Measurements from ENCODE around the gene OR13J1.
"Not testable (repeated sequence)": the region's sequence is repeated elsewhere in the genome, so short reads cannot be mapped to it uniquely, and the experiment has no call there.

Gene OR13J1

GRCh38 chr9:35899021-35899420 is 28.8 kb upstream of the OR13J1 start:
- H3K9ac ChIP-seq (ENCODE audit: low read length) = no peak overlapping the region
- no peak overlapping the region for H3K27ac ChIP-seq (ENCODE audit: low read depth, low read length)
- no peak overlapping the region for H3K4me3 ChIP-seq (ENCODE audit: low read depth in 1 of 2, low read length in 2 of 2)
- no peaks in the 10 kb centered on the region for H3K27me3 ChIP-seq (ENCODE audit: control insufficient read depth in 1 of 2, insufficient read depth in 2 of 2, low read length in 2 of 2)
- H3K36me3 ChIP-seq (ENCODE audit: insufficient read depth, low read length) = no peaks in the 10 kb centered on the region
- H3K9me3 ChIP-seq (ENCODE audit: low read length) = no peaks in the 10 kb centered on the region
- H3K4me1 ChIP-seq (ENCODE audit: insufficient read depth, low read length) = no peaks in the 10 kb centered on the region

GRCh38 chr9:35898337-35898736 is 28.1 kb upstream of the OR13J1 start:
- no peaks in the 10 kb centered on the region for H3K27me3 ChIP-seq (ENCODE audit: control insufficient read depth in 1 of 2, insufficient read depth in 2 of 2, low read length in 2 of 2)
- H3K4me1 ChIP-seq (ENCODE audit: insufficient read depth, low read length) = no peaks in the 10 kb centered on the region
- H3K4me3 ChIP-seq (ENCODE audit: low read depth in 1 of 2, low read length in 2 of 2) = no peak overlapping the region
- H3K27ac ChIP-seq (ENCODE audit: low read depth, low read length) = no peak overlapping the region
- no peaks in the 10 kb centered on the region for H3K36me3 ChIP-seq (ENCODE audit: insufficient read depth, low read length)
- no peaks in the 10 kb centered on the region for H3K9me3 ChIP-seq (ENCODE audit: low read length)
- no peak overlapping the region for H3K9ac ChIP-seq (ENCODE audit: low read length)

- H3K4me3 ChIP-seq (ENCODE audit: low read depth in 1 of 2, low read length in 2 of 2); H3K27ac ChIP-seq (ENCODE audit: low read depth, low read length); H3K9ac ChIP-seq (ENCODE audit: low read length); H3K36me3 ChIP-seq (ENCODE audit: insufficient read depth, low read length); H3K27me3 ChIP-seq (ENCODE audit: control insufficient read depth in 1 of 2, insufficient read depth in 2 of 2, low read length in 2 of 2); H3K9me3 ChIP-seq (ENCODE audit: low read length); H3K4me1 ChIP-seq (ENCODE audit: insufficient read depth, low read length): not testable (repeated sequence)
Observed at GRCh38 chr9:35897376-35898099, 27.3 kb upstream of the OR13J1 start.

DNA sequence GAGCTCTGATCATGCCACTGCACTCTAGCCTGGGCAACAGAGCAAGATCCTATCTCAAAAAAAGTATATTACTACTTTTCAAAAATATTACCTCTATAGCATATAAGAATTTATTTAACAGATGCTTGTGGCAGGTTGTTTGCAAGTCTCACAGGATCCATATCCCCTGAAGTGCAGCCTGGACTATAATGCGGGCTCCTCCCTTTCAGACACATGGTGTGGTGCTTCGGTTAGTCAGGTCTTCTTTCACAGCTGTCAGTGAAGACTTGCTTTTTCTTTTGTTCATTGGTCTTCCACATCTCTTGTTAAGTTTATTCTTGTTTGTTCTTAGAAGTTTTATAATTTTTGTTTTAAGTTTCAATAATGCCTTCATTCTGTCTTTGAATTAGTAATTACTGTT is 26.4 kb upstream of the OR13J1 start:
- Histone ChIP-seq H3K9ac (ENCODE audit: low read length) (no peak overlapping the region), H3K27me3 (ENCODE audit: control insufficient read depth in 1 of 2, insufficient read depth in 2 of 2, low read length in 2 of 2) (no peaks in the 10 kb centered on the region), H3K27ac (ENCODE audit: low read depth, low read length) (no peak overlapping the region), H3K4me3 (ENCODE audit: low read depth in 1 of 2, low read length in 2 of 2) (no peak overlapping the region), H3K36me3 (ENCODE audit: insufficient read depth, low read length) (no peaks in the 10 kb centered on the region), H3K9me3 (ENCODE audit: low read length) (no peaks in the 10 kb centered on the region), H3K4me1 (ENCODE audit: insufficient read depth, low read length) (no peaks in the 10 kb centered on the region)

- Histone ChIP-seq H3K9ac (ENCODE audit: low read length) (no peak overlapping the region), H3K4me3 (ENCODE audit: low read depth in 1 of 2, low read length in 2 of 2) (no peak overlapping the region)
Observed at GRCh38 chr9:35892051-35892450, 21.9 kb upstream of the OR13J1 start.

GRCh38 chr9:35891646-35892045 is 21.4 kb upstream of the OR13J1 start:
- no peak overlapping the region for H3K27ac ChIP-seq (ENCODE audit: low read depth, low read length)
- no peak overlapping the region for H3K4me3 ChIP-seq (ENCODE audit: low read depth in 1 of 2, low read length in 2 of 2)
- H3K4me1 ChIP-seq (ENCODE audit: insufficient read depth, low read length) = no peaks in the 10 kb centered on the region
- H3K27me3 ChIP-seq (ENCODE audit: control insufficient read depth in 1 of 2, insufficient read depth in 2 of 2, low read length in 2 of 2) = no peaks in the 10 kb centered on the region
- no peaks in the 10 kb centered on the region for H3K9me3 ChIP-seq (ENCODE audit: low read length)
- H3K36me3 ChIP-seq (ENCODE audit: insufficient read depth, low read length) = no peaks in the 10 kb centered on the region
- H3K9ac ChIP-seq (ENCODE audit: low read length) = no peak overlapping the region

More at GRCh38 chr9:35892051-35892450, 21.9 kb upstream of the OR13J1 start:
- H3K27ac ChIP-seq (ENCODE audit: low read depth, low read length) = no peak overlapping the region
- no peaks in the 10 kb centered on the region for H3K4me1 ChIP-seq (ENCODE audit: insufficient read depth, low read length)
- no peaks in the 10 kb centered on the region for H3K36me3 ChIP-seq (ENCODE audit: insufficient read depth, low read length)
- H3K27me3 ChIP-seq (ENCODE audit: control insufficient read depth in 1 of 2, insufficient read depth in 2 of 2, low read length in 2 of 2) = no peaks in the 10 kb centered on the region
- no peaks in the 10 kb centered on the region for H3K9me3 ChIP-seq (ENCODE audit: low read length)

DNA sequence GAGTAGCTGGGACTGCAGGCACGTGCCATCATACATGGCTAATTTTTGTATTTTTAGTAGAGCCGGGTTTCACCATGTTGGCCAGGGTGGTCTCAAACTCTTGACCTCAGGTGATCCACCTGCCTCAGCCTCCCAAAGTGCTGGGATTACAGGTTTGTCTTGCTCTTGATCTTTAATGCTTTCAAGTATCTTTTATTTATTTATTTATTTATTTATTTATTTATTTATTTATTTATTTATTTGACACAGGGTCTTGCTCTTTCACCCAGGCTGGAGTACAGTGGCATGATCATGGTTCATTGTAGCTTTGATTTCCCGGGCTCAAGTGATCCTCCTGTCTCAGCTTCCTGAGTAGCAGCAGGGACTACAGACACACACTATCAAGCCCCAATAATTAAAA is 14.7 kb upstream of the OR13J1 start:
- H3K27me3 ChIP-seq (ENCODE audit: control insufficient read depth in 1 of 2, insufficient read depth in 2 of 2, low read length in 2 of 2); H3K36me3 ChIP-seq (ENCODE audit: insufficient read depth, low read length); H3K4me3 ChIP-seq (ENCODE audit: low read depth in 1 of 2, low read length in 2 of 2); H3K4me1 ChIP-seq (ENCODE audit: insufficient read depth, low read length); H3K9me3 ChIP-seq (ENCODE audit: low read length); H3K9ac ChIP-seq (ENCODE audit: low read length); H3K27ac ChIP-seq (ENCODE audit: low read depth, low read length): not testable (repeated sequence)

- Histone ChIP-seq H3K4me3 (ENCODE audit: low read depth in 1 of 2, low read length in 2 of 2) (no peak overlapping the region), H3K9me3 (ENCODE audit: low read length) (no peaks in the 10 kb centered on the region), H3K27me3 (ENCODE audit: control insufficient read depth in 1 of 2, insufficient read depth in 2 of 2, low read length in 2 of 2) (no peaks in the 10 kb centered on the region), H3K36me3 (ENCODE audit: insufficient read depth, low read length) (no peaks in the 10 kb centered on the region), H3K27ac (ENCODE audit: low read depth, low read length) (no peak overlapping the region), H3K9ac (ENCODE audit: low read length) (no peak overlapping the region), H3K4me1 (ENCODE audit: insufficient read depth, low read length) (no peaks in the 10 kb centered on the region)
Observed at GRCh38 chr9:35882996-35883395, 12.8 kb upstream of the OR13J1 start.

- no peaks in the 10 kb centered on the region for H3K36me3 ChIP-seq (ENCODE audit: insufficient read depth, low read length)
- no peak overlapping the region for H3K27ac ChIP-seq (ENCODE audit: low read depth, low read length)
- no peak overlapping the region for H3K9ac ChIP-seq (ENCODE audit: low read length)
- H3K4me1 ChIP-seq (ENCODE audit: insufficient read depth, low read length) = no peaks in the 10 kb centered on the region
- H3K9me3 ChIP-seq (ENCODE audit: low read length) = peaks cover 4% of the 10 kb centered on the region
- H3K27me3 ChIP-seq (ENCODE audit: control insufficient read depth in 1 of 2, insufficient read depth in 2 of 2, low read length in 2 of 2) = no peaks in the 10 kb centered on the region
- no peak overlapping the region for H3K4me3 ChIP-seq (ENCODE audit: low read depth in 1 of 2, low read length in 2 of 2)
Observed at GRCh38 chr9:35882263-35882848, 12.2 kb upstream of the OR13J1 start.

DNA sequence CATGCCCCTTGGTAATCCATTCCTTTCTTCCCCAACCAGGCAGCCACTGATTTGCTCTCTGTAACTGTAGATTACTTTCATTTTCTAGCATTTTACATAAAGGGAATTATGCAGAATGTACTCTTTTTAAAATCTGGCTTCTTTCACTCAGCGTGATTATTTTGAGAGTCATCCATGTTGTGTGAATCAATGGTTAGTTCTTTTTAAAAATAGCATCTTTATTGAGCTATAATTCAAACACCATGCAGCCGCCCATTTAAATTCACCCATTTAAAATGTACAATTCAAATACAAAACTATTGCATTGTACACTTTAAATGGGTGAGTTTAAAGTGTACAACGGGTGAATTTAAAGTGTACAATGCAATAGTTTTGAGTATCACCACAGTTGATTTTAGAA is 2.3 kb upstream of the OR13J1 start:
- Histone ChIP-seq H3K9me3 (ENCODE audit: low read length) (peaks cover under 1% of the 10 kb centered on the region), H3K36me3 (ENCODE audit: insufficient read depth, low read length) (no peaks in the 10 kb centered on the region), H3K9ac (ENCODE audit: low read length) (no peak overlapping the region), H3K27me3 (ENCODE audit: control insufficient read depth in 1 of 2, insufficient read depth in 2 of 2, low read length in 2 of 2) (peaks cover 0 to 14% of the 10 kb centered on the region in 2 donors), H3K4me3 (ENCODE audit: low read depth in 1 of 2, low read length in 2 of 2) (no peak overlapping the region), H3K4me1 (ENCODE audit: insufficient read depth, low read length) (no peaks in the 10 kb centered on the region), H3K27ac (ENCODE audit: low read depth, low read length) (no peak overlapping the region)

- no peaks in the 10 kb centered on the region for H3K36me3 ChIP-seq (ENCODE audit: insufficient read depth, low read length)
- no peak overlapping the region for H3K27ac ChIP-seq (ENCODE audit: low read depth, low read length)
- no peaks in the 10 kb centered on the region for H3K9me3 ChIP-seq (ENCODE audit: low read length)
- no peak overlapping the region for H3K9ac ChIP-seq (ENCODE audit: low read length)
- H3K4me3 ChIP-seq (ENCODE audit: low read depth in 1 of 2, low read length in 2 of 2) = no peak overlapping the region
- H3K27me3 ChIP-seq (ENCODE audit: control insufficient read depth in 1 of 2, insufficient read depth in 2 of 2, low read length in 2 of 2) = peaks cover 0 to 18% of the 10 kb centered on the region in 2 donors
- no peaks in the 10 kb centered on the region for H3K4me1 ChIP-seq (ENCODE audit: insufficient read depth, low read length)
Observed at GRCh38 chr9:35871545-35871944, 1.3 kb upstream of the OR13J1 start.

DNA sequence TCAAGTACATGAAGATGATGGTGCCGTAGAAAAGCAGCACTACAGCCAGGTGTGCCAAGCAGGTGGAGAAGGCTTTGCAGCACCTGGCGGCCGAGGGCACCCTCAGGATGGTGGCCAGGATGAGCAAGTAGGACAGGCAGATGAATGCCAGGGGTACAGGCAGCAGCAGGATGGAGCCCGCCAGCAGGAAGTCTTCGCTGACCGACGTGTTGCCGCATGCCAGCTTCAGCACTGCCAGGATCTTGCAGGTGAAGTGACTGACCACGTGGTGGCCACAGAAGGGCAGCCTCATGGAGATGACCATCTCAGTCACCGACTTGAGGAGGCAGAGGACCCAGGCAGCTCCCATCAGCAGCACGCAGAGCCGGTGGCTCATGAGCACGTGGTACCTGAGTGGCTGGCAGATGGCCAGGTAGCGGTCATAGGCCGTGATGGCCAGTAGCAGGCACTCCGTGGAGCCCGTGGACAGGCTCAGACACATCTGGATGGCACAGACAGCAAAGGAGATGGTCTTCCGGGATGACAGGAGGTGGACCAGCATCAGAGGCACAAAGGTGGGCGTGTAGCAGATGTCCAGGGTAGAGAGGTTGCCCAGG is 482 bp downstream of the OR13J1 start:
- no peaks in the 10 kb centered on the region for H3K36me3 ChIP-seq (ENCODE audit: insufficient read depth, low read length)
- H3K4me1 ChIP-seq (ENCODE audit: insufficient read depth, low read length) = no peaks in the 10 kb centered on the region
- H3K27ac ChIP-seq (ENCODE audit: low read depth, low read length) = no peak overlapping the region
- H3K9ac ChIP-seq (ENCODE audit: low read length) = no peak overlapping the region
- H3K4me3 ChIP-seq (ENCODE audit: low read depth in 1 of 2, low read length in 2 of 2) = no peak overlapping the region
- no peaks in the 10 kb centered on the region for H3K9me3 ChIP-seq (ENCODE audit: low read length)
- H3K27me3 ChIP-seq (ENCODE audit: control insufficient read depth in 1 of 2, insufficient read depth in 2 of 2, low read length in 2 of 2) = peaks cover 0 to 18% of the 10 kb centered on the region in 2 donors

All from muscle layer of colon (tissue), 2 donors.